Gastroesophageal sphincter (tissue), 3 donors: ENCODE results near the gene MAP3K9.

Experiments
- EP300 ChIP-seq: sonication (generic); formaldehyde crosslinking; IDR thresholded peaks from one replicate; pipeline ENCODE4 v1.6.1; 2017; ENCODE audit warnings: antibody characterized with exemption, mild to moderate bottlenecking
- POLR2A ChIP-seq, 2 donors: fragments of 450-650 bp; IDR thresholded peaks; one replicate each; pipeline ENCODE4 v1.6.1; 2017; ENCODE audit warnings: antibody characterized with exemption in 2 of 2, mild to moderate bottlenecking in 2 of 2, moderate library complexity in 1 of 2
- POLR2AphosphoS5 ChIP-seq: sonication (generic); formaldehyde crosslinking; IDR thresholded peaks from one replicate; pipeline ENCODE4 v1.6.1; 2017; ENCODE audit warnings: antibody characterized with exemption
- TF ChIP-seq, protein P1 (sequence below), 4 experiments: fragments of 200-600 bp in 2 of 4; fragments of 450-650 bp in 2 of 4; sonication (generic) in 1 of 4; IDR thresholded peaks; one replicate each; pipeline ENCODE4 v1.5.1; 2017 to 2019; ENCODE audit warnings: antibody characterized with exemption in 4 of 4, mild to moderate bottlenecking in 2 of 4, moderate library complexity in 2 of 4

DNA sequence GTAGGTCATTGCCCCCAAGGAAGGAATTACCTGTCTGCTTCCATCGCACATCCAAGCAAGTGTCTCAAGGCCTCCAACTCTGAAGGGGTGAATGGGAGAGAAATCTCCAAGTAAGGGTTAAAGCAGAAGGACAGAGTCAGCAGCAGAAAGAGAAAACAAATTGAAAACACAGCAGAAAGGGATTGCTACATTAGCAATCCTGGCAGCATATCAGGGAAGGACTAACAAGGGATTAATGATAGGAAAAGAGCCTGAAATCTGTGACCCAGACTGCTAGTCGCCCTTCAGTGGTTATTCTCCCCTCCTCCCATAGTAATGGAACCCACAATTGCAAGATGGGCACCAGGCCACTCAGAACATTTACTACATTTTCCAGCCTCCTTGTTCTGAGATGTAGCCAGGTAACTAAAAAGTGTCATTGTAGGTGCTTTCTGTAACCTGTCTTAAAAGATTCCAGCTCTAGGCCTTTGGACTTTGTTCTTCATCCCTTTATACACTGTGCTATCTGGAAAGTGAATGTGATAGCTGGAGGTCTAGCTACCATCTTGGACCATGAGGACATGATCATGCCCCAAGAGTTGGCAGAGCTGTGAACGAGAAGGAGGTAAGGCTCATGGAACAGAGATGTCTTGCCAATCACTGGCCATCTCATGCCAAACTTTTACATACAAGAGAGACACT is 36.0 kb downstream of the MAP3K9 start:
- TF ChIP-seq, protein P1, sequence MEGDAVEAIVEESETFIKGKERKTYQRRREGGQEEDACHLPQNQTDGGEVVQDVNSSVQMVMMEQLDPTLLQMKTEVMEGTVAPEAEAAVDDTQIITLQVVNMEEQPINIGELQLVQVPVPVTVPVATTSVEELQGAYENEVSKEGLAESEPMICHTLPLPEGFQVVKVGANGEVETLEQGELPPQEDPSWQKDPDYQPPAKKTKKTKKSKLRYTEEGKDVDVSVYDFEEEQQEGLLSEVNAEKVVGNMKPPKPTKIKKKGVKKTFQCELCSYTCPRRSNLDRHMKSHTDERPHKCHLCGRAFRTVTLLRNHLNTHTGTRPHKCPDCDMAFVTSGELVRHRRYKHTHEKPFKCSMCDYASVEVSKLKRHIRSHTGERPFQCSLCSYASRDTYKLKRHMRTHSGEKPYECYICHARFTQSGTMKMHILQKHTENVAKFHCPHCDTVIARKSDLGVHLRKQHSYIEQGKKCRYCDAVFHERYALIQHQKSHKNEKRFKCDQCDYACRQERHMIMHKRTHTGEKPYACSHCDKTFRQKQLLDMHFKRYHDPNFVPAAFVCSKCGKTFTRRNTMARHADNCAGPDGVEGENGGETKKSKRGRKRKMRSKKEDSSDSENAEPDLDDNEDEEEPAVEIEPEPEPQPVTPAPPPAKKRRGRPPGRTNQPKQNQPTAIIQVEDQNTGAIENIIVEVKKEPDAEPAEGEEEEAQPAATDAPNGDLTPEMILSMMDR (IDR thresholded peaks at IDR 0.05), result no peak
- no peak for TF ChIP-seq POLR2A (IDR thresholded peaks at IDR 0.05)
- no peak for TF ChIP-seq POLR2AphosphoS5
- TF ChIP-seq EP300, result no peak
